Subcutaneous abdominal adipose tissue (tissue), 5 donors: Measurements from ENCODE around the gene SLC43A3.
A peak's percentile ranks its signal among the peaks of the same experiment; 100 is the strongest.

Experiments
- H3K27ac ChIP-seq: one replicate; pipeline ENCODE4 v1.7.0; 2013; ENCODE audit warnings: low read depth, mild to moderate bottlenecking, inconsistent platforms, low read length, moderate library complexity
- H3K27me3 ChIP-seq, 5 donors: one replicate each; pipeline ENCODE4 v1.7.0; 2013; ENCODE audit warnings: low read length in 5 of 5, inconsistent platforms in 1 of 5; ENCODE audit not compliant: control insufficient read depth in 5 of 5, insufficient read depth in 4 of 5
- H3K36me3 ChIP-seq, 5 donors: one replicate each; pipeline ENCODE4 v1.7.0; 2013; ENCODE audit warnings: low read length in 5 of 5; ENCODE audit not compliant: control insufficient read depth in 5 of 5, insufficient read depth in 5 of 5
- H3K4me1 ChIP-seq, 5 donors: one replicate each; pipeline ENCODE4 v1.7.0; 2013; ENCODE audit warnings: low read length in 5 of 5, mild to moderate bottlenecking in 3 of 5, moderate library complexity in 1 of 5; ENCODE audit not compliant: control insufficient read depth in 5 of 5, insufficient read depth in 5 of 5
- H3K4me3 ChIP-seq, 5 donors: one replicate each; pipeline ENCODE4 v1.7.0; 2013; ENCODE audit warnings: low read length in 5 of 5, low read depth in 1 of 5
- H3K9ac ChIP-seq, 5 donors: one replicate each; pipeline ENCODE4 v1.7.0; 2013; ENCODE audit warnings: low read length in 5 of 5, mild to moderate bottlenecking in 4 of 5, moderate library complexity in 3 of 5
- H3K9me3 ChIP-seq, 5 donors: one replicate each; pipeline ENCODE4 v1.7.0; 2013; ENCODE audit warnings: low read length in 5 of 5; ENCODE audit not compliant: control insufficient read depth in 5 of 5
- donor health status: healthy.
- donor health status: healthy.
- donor health status: healthy.
- donor health status: healthy.
- donor health status: healthy.

SLC43A3 gene

DNA sequence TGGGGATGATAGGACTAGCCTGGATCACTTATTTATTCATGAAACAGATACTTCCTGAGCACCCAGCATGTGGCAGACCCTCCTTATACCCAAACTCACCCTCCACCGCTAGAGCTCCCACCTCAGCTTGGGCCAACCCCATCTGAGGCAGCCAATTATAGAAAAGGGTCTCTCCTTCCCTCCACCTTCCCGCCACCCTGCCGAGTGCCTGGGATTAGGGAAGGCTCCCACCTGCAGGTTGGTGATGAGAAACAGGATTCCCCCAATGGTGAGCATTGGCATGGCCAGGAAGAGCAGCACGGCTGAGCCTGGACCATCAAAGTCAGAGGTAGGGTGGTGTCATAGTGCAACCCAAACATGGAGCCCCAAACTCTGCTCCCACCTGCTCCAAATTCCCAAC lies 5.9 kb downstream of the SLC43A3 start:
- no peak overlapping the region for H3K27ac ChIP-seq
- H3K9ac ChIP-seq, result no peak overlapping the region
- H3K4me3 ChIP-seq, result no peak overlapping the region
- H3K9me3 ChIP-seq, result no peaks in the 10 kb centered on the region
- peaks cover 0 to 63% (median 48%) of the 10 kb centered on the region in 5 donors for H3K36me3 ChIP-seq
- no peaks in the 10 kb centered on the region for H3K27me3 ChIP-seq
- peaks cover 19 to 49% (median 39%) of the 10 kb centered on the region in 5 donors for H3K4me1 ChIP-seq

DNA sequence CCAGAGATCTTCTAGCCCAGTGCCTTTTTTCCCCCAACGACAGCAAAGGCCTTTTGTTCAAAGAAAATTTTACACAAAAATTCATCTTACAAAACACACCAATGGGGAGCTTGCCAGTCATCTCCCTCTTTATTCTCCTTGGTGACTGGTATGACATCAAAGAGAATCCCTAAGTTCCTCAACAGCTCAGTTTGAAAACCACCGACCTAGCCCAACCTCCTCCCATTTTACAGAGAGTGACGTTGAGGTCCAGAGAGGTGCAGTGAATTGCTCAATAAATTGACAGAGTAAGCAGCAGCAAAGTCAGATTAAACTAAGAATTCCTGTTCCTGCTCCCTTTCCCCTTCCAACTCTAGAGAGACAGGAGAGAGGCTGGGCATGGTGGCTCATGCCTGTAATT lies 7.8 kb downstream of the SLC43A3 start:
- H3K4me1 ChIP-seq, result peaks cover 8 to 33% (median 22%) of the 10 kb centered on the region in 5 donors
- no peaks in the 10 kb centered on the region for H3K27me3 ChIP-seq
- peaks cover 3 to 80% (median 63%) of the 10 kb centered on the region in 5 donors for H3K36me3 ChIP-seq
- H3K27ac ChIP-seq, result no peak overlapping the region
- H3K9ac ChIP-seq, result no peak overlapping the region
- H3K4me3 ChIP-seq, result no peak overlapping the region
- H3K9me3 ChIP-seq, result no peaks in the 10 kb centered on the region

DNA sequence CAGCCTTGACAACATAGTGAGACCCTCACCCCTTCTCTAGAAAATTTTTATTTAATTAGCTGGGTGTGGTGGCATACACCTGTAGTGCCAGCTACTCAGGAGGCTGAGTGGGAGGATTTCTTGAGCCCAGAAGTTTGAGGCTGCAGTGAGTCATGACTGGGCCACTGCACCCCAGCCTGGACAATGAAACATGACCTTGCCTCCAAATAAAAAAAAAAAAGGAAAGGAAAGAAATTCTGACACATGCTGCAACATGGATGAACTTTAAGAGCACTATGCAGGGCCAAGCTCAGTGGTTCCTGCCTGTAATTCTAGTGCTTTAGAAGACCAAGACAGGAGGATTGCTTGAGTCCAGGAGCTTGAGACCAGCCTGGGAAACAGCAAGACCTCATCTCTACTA lies 8.8 kb downstream of the SLC43A3 start:
- Histone ChIP-seq H3K27ac (no peak overlapping the region), H3K9ac (no peak overlapping the region), H3K27me3 (no peaks in the 10 kb centered on the region), H3K4me3 (no peak overlapping the region), H3K36me3 (peaks cover 6 to 84% (median 69%) of the 10 kb centered on the region in 5 donors), H3K9me3 (no peaks in the 10 kb centered on the region), H3K4me1 (peaks cover 4 to 35% (median 20%) of the 10 kb centered on the region in 5 donors)

DNA sequence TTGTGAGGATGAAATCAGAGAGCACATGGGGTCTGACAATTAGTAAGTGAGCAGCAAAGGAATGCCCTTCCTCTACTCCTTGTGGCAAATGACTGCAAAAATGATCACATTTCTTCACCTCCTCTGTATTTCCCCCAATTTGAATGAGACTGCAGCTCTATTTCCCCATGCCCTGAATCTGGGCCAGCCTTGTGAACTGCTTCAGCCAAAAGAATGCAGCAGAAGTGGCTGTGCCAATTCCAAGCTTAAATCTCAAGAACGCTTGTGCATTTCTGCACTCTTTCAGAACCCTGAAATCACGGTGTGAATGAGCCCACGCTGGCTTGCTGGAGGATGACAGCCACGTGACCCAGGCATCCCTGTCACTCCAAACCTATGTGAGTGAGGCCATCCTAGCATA lies 9.9 kb downstream of the SLC43A3 start:
- H3K27ac ChIP-seq, result peak overlapping the region; percentile 34
- H3K36me3 ChIP-seq, result peaks cover 10 to 80% (median 65%) of the 10 kb centered on the region in 5 donors
- no peaks in the 10 kb centered on the region for H3K27me3 ChIP-seq

DNA sequence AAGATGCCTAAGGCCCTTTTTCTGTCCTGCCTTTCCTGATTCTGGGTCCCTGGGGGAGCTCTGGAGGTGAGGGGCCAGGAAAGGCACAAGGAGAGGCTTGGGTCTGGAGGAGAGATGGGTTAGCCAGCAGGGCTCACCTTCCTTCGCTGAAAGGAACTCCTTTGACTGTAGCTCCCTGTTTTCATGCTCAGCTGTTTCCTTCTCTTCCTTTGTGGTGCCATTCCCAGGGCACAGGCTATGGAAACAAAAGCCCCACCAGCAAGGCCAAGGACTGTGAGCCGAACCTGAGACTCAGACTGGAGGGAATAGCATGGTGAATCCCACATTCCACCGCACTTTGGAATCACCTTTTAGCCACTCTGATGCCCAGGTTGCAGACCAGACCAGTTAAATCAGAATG lies 10.5 kb downstream of the SLC43A3 start:
- H3K36me3 ChIP-seq, result peaks cover 10 to 80% (median 65%) of the 10 kb centered on the region in 5 donors
- H3K27ac ChIP-seq, result peak overlapping the region; percentile 34

More for the DNA sequence above, 9.9 kb downstream of the SLC43A3 start:
- Histone ChIP-seq H3K9ac (no peak overlapping the region), H3K4me3 (no peak overlapping the region), H3K9me3 (no peaks in the 10 kb centered on the region), H3K4me1 (peaks cover 4 to 36% (median 20%) of the 10 kb centered on the region in 5 donors)

DNA sequence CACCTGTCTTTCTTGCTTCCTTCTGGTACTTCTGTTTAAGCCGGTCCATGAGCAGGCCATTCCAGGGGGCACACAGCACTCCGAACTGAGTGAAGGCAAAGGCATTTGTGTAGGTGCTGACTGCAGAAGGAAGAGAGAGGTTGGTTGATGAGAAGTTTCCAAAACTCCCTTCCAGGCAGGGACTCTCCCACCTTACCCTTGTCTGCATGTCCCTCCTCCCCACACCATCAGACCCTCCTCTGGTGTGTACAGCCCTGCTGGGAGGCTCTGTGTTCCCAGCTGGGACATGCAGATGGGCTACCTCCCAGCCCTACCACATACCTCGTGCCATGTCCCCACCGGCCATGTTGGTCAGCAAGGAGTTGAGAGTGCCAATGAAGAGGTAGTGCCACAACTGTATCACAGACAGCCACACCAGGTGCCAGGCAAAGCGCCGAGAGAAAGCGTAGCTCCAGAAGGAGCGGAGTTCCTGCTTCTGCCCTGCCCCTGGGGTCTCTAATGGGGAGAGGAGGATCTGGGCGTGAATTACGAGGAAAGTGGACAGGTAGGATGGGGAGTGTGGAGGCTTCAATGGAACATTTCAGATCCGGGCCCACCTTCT lies 12.2 kb downstream of the SLC43A3 start:
- H3K36me3 ChIP-seq, result peaks cover 10 to 74% (median 58%) of the 10 kb centered on the region in 5 donors
- H3K4me1 ChIP-seq, result peaks cover 4 to 38% (median 20%) of the 10 kb centered on the region in 5 donors

More for the DNA sequence above, 10.5 kb downstream of the SLC43A3 start:
- Histone ChIP-seq H3K4me3 (no peak overlapping the region), H3K27me3 (no peaks in the 10 kb centered on the region), H3K9ac (no peak overlapping the region), H3K4me1 (peaks cover 4 to 36% (median 20%) of the 10 kb centered on the region in 5 donors), H3K9me3 (no peaks in the 10 kb centered on the region)

DNA sequence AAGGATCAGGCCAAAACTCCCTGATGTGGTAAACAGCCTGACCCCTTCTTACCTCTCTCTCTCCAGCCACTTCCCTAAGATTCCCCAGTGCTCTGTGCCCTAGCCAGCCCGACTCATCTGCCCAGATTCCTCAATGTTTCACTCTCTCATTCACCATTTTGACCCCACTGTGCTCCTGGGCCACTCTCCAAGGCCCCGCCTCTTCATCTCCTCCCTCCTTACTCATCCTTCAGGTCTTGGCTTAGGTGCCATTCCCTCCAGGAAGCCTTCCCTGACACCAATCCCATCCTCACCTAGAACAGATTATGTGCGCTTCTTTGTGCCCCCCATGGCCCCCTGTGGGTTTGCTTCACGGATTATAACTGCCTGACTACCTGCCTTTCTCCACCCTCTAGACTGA lies 13.2 kb downstream of the SLC43A3 start:
- H3K36me3 ChIP-seq, result peaks cover 10 to 75% (median 64%) of the 10 kb centered on the region in 5 donors
- H3K4me3 ChIP-seq, result no peak overlapping the region
- H3K4me1 ChIP-seq, result peaks cover 4 to 38% (median 20%) of the 10 kb centered on the region in 5 donors

More for the DNA sequence above, 12.2 kb downstream of the SLC43A3 start:
- Histone ChIP-seq H3K9me3 (no peaks in the 10 kb centered on the region), H3K4me3 (no peak overlapping the region), H3K27me3 (no peaks in the 10 kb centered on the region), H3K27ac (no peak overlapping the region), H3K9ac (no peak overlapping the region)

DNA sequence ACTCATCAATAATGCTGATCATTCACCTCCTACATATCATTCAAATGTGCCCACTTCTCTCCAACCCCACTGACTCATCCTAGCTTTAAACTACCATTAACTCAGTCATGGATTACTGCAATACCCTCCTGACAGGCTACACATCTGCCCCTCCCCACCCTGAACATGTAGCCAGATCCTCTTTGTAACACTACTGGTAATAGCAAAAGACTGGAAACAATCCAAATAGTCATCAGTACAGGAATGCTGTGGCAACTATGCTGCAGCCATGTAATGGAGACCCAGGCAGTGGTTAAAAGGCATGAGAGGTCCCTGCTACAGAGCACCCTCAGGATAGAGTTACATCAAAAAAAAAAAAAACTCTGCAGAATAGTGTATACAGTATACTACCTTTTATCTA lies 16.6 kb downstream of the SLC43A3 start:
- peak overlapping the region in 1 of 5 donors; percentile 48 for H3K9ac ChIP-seq
- H3K27me3 ChIP-seq, result no peaks in the 10 kb centered on the region
- H3K4me1 ChIP-seq, result peaks cover 10 to 40% (median 19%) of the 10 kb centered on the region in 5 donors
- no peak overlapping the region for H3K27ac ChIP-seq
- H3K4me3 ChIP-seq, result no peak overlapping the region
- no peaks in the 10 kb centered on the region for H3K9me3 ChIP-seq
- peaks cover 15 to 66% (median 55%) of the 10 kb centered on the region in 5 donors for H3K36me3 ChIP-seq

More for the DNA sequence above, 13.2 kb downstream of the SLC43A3 start:
- H3K27me3 ChIP-seq, result no peaks in the 10 kb centered on the region
- no peak overlapping the region for H3K9ac ChIP-seq
- peak overlapping the region; percentile 24 for H3K27ac ChIP-seq
- H3K9me3 ChIP-seq, result no peaks in the 10 kb centered on the region

DNA sequence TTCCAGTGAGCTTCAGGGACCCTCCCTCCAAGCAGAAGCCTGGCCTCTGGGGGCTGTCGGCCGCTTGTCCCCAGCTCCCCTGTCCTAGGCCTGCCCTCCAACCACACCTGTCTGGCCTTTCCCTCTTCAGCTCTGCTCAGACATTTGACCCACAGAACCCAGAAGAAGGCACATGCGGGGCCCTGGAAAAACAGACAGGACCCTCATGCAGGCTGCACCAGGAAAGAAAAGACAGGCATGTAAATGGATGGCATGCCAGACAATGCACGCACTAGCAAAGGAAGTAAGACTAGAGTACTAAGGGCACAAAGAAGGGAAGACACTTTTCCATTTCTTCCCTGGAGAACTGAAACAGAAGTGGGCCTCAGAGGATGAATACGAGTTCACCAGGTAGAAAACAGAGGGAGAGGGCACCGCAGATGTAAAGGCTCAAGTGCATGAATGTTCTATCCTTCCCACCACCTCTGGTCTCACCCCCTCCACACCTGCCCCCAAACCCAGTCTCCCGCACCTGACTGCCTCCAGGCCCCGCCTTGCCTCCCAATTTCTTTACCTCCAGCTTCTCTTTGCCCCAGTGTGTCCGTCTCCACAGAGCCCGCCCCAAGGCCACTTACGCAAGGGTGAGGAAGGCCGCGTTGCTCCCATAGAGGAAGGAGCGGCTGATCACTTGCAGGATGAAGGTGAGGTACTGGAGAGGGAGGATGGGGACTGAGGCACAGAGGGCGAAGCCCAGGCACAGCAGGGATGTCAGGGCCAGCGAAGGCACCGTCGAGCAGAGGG lies 17.4 kb downstream of the SLC43A3 start:
- Histone ChIP-seq H3K9me3 (no peaks in the 10 kb centered on the region), H3K36me3 (peaks cover 14 to 60% (median 47%) of the 10 kb centered on the region in 5 donors), H3K27ac (no peak overlapping the region), H3K27me3 (no peaks in the 10 kb centered on the region), H3K4me1 (peaks cover 10 to 41% (median 19%) of the 10 kb centered on the region in 5 donors), H3K9ac (no peak overlapping the region), H3K4me3 (no peak overlapping the region)

DNA sequence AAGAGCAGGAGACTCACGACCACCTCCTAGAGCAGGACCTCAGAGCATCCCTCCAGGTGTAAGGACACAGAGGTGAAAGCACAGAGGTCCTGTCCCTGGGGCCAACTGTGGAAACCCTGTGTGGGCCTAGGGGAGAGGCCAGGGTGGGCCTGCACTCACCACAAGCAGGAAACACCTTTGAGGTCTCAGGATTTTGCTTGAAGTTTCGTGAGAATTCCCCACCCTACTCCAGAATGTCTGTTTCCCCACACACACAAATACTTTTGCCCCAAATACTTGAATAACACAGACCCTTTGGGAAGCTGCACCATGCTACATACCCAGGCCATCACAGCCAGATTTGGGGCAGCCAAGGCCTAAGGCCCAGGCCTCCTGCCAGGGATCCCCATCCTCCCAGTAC lies 18.1 kb downstream of the SLC43A3 start:
- no peaks in the 10 kb centered on the region for H3K9me3 ChIP-seq
- H3K27me3 ChIP-seq, result no peaks in the 10 kb centered on the region
- no peak overlapping the region for H3K4me3 ChIP-seq
- H3K27ac ChIP-seq, result no peak overlapping the region
- H3K9ac ChIP-seq, result no peak overlapping the region
- peaks cover 14 to 53% (median 42%) of the 10 kb centered on the region in 5 donors for H3K36me3 ChIP-seq
- H3K4me1 ChIP-seq, result peaks cover 10 to 38% (median 17%) of the 10 kb centered on the region in 5 donors
